Endothelial cell of umbilical vein (primary cell): Measurements from ENCODE around the gene IRX5. TPM values are rescaled to one million over a fixed set of nuclear protein-coding genes. Genes with fewer than 3 reads are reported as not detected.

ENCODE experiments used
- BruUV-seq: library from RNA; stranded (reverse); fragments of 400-500 nt; replicated peaks from 2 replicates; lab custom pipeline; 2021; lab: Mats Ljungman, UMichigan
- CTCF ChIA-PET: fragments of 300-600, 350-600 bp; sonication (Branson Sonifier 250); formaldehyde crosslinking; loops from one replicate; lab custom pipeline; 2021; ENCODE audit warnings: antibody characterized with exemption, inconsistent platforms; lab: Charles Lee
- POLR2A ChIA-PET: fragments of 300-600, 350-600 bp; sonication (Branson Sonifier 250); formaldehyde crosslinking; loops from one replicate; lab custom pipeline; 2021; ENCODE audit warnings: antibody characterized with exemption, inconsistent platforms; lab: Charles Lee
- DNase-seq: peaks from one replicate; pipeline ENCODE4 v3.0.0-alpha.2; 2011; ENCODE audit warnings: low read depth, low spot score
- FAIRE-seq: peaks from 2 replicates; lab custom pipeline; 2011; peaks lifted over from hg19 to GRCh38; lab: Jason Lieb, UNC
- H2AFZ ChIP-seq: 2 replicates; pipeline ENCODE4 v1.6.0; 2012; ENCODE audit warnings: low read depth, low read length, control low read depth, inconsistent platforms
- H3K27ac ChIP-seq: 2 replicates; pipeline ENCODE4 v1.5.1; 2011; ENCODE audit warnings: low read depth, mild to moderate bottlenecking, control low read depth, low read length, moderate library complexity; ENCODE audit not compliant: insufficient read depth
- H3K27me3 ChIP-seq, 2 experiments: 2 replicates each; pipeline versions ENCODE4 v1.6.0 to v1.6.1; 2011; ENCODE audit warnings: low read length in 2 of 2, mixed read lengths in 1 of 2; ENCODE audit not compliant: control insufficient read depth in 2 of 2, insufficient read depth in 2 of 2
- H3K36me3 ChIP-seq, 2 experiments: 2 replicates in 1 of 2; 3 replicates in 1 of 2; pipeline ENCODE4 v1.5.1; 2011; ENCODE audit warnings: low read length in 2 of 2, mild to moderate bottlenecking in 1 of 2, moderate library complexity in 1 of 2; ENCODE audit not compliant: control insufficient read depth in 2 of 2, insufficient read depth in 2 of 2; ENCODE audit errors: extremely low read depth in 1 of 2
- H3K4me1 ChIP-seq: 3 replicates; pipeline ENCODE4 v1.5.1; 2011; ENCODE audit warnings: mild to moderate bottlenecking, low read length; ENCODE audit not compliant: control insufficient read depth, insufficient read depth; ENCODE audit errors: extremely low read depth
- H3K4me2 ChIP-seq: 2 replicates; pipeline ENCODE4 v1.6.1; 2011; ENCODE audit warnings: low read length, control low read depth, mixed read lengths; ENCODE audit not compliant: insufficient read depth
- H3K4me3 ChIP-seq, 3 experiments: fragments of 200-600 bp in 1 of 3; sonication (generic), shearing (Covaris generic) in 1 of 3; replicated peaks in 1 of 3; 2 replicates each; pipeline ENCODE4 v1.5.1; 2011 to 2016; ENCODE audit warnings: control low read depth in 3 of 3, low read length in 3 of 3, mild to moderate bottlenecking in 2 of 3, inconsistent platforms in 1 of 3, low read depth in 1 of 3, moderate library complexity in 1 of 3; ENCODE audit not compliant: insufficient read depth in 1 of 3
- H3K79me2 ChIP-seq: 2 replicates; pipeline ENCODE4 v1.6.0; 2012; ENCODE audit warnings: low read length, inconsistent platforms; ENCODE audit not compliant: control insufficient read depth, insufficient read depth
- H3K9ac ChIP-seq: replicated peaks from 2 replicates; pipeline ENCODE3; 2011; ENCODE audit warnings: low read length, control low read depth; ENCODE audit not compliant: insufficient read depth; ENCODE audit errors: extremely low read depth
- H3K9me1 ChIP-seq: replicated peaks from 3 replicates; pipeline ENCODE4 v1.6.0; 2011; ENCODE audit warnings: mild to moderate bottlenecking, low read length; ENCODE audit not compliant: control insufficient read depth, insufficient read depth; ENCODE audit errors: extremely low read depth
- H3K9me3 ChIP-seq: replicated peaks from 2 replicates; pipeline ENCODE4 v1.5.1; 2012; ENCODE audit warnings: low read length, inconsistent platforms; ENCODE audit not compliant: control insufficient read depth, insufficient read depth
- H4K20me1 ChIP-seq: replicated peaks from 2 replicates; pipeline ENCODE3; 2011; ENCODE audit warnings: mild to moderate bottlenecking, low read length; ENCODE audit not compliant: control insufficient read depth, insufficient read depth; ENCODE audit errors: extremely low read depth
- EZH2 ChIP-seq: IDR thresholded peaks from 2 replicates; pipeline ENCODE4 v1.6.1; 2012; ENCODE audit warnings: borderline replicate concordance, low read depth, mild to moderate bottlenecking, moderate library complexity, low read length, inconsistent platforms; ENCODE audit not compliant: severe bottlenecking
- FOS ChIP-seq: IDR thresholded peaks from 2 replicates; pipeline ENCODE4 v1.6.1; 2011; ENCODE audit warnings: mild to moderate bottlenecking, low read length, moderate library complexity, borderline replicate concordance; ENCODE audit not compliant: insufficient read depth
- GATA2 ChIP-seq: IDR thresholded peaks from 2 replicates; pipeline ENCODE4 v1.7.0; 2011; ENCODE audit warnings: low read depth, mild to moderate bottlenecking, moderate library complexity, mixed read lengths, low read length; ENCODE audit not compliant: insufficient read length, insufficient read depth
- JUN ChIP-seq: IDR thresholded peaks from 2 replicates; pipeline ENCODE4 v1.6.1; 2011; ENCODE audit warnings: borderline replicate concordance, low read depth; ENCODE audit not compliant: insufficient read length, insufficient read depth
- MYC ChIP-seq: IDR thresholded peaks from one replicate; pipeline ENCODE4 v1.6.1; 2011; ENCODE audit warnings: mild to moderate bottlenecking, low read depth, low read length
- POLR2A ChIP-seq: IDR thresholded peaks from 2 replicates; pipeline ENCODE4 v1.6.1; 2012; ENCODE audit warnings: low read depth, mild to moderate bottlenecking, control low read depth, low read length
- POLR2AphosphoS5 ChIP-seq: IDR thresholded peaks from 2 replicates; pipeline ENCODE4 v1.6.1; 2012; ENCODE audit warnings: low read depth, mild to moderate bottlenecking, control low read depth, low read length, moderate library complexity; ENCODE audit not compliant: insufficient read depth
- dilution Hi-C: fragments of 300-500 bp; cut with MboI; formaldehyde crosslinking; loops from one replicate; pipeline ENCODE4 v1.15.0; 2019; ENCODE audit warnings: low sequenced_read_pairs; ENCODE audit not compliant: extremely low pct_ligation_motif_present
- intact Hi-C: fragments of 100-400 bp; cut with micrococcal nuclease; formaldehyde crosslinking; loops from one replicate; pipeline ENCODE4 v1.10.0; 2022
- polyA plus RNA-seq, 4 experiments: library from polyadenylated mRNA; depleted of rRNA in 3 of 4; stranded (reverse) in 3 of 4; unstranded in 1 of 4; fragments of >200 nt; gene quantifications; 2 replicates each; pipeline versions ENCODE4 v1.2.1 to v1.2.3, GENCODE V29; 2011 to 2012; ENCODE audit warnings: missing spikeins in 1 of 4
- total RNA-seq: library from RNA; stranded (reverse); gene quantifications from 2 replicates; pipeline ENCODE4 v1.2.3, GENCODE V29; 2021
- TF ChIP-seq, protein P1 (sequence below), 2 donors: IDR thresholded peaks; 1 replicate in 1 of 2; 2 replicates in 1 of 2; pipeline ENCODE4 v1.5.1; 2011; ENCODE audit warnings: low read length in 2 of 2, mild to moderate bottlenecking in 2 of 2, moderate library complexity in 2 of 2, control low read depth in 1 of 2, inconsistent platforms in 1 of 2, low read depth in 1 of 2; ENCODE audit not compliant: insufficient read depth in 1 of 2; ENCODE audit errors: extremely low read depth in 1 of 2
- TF ChIP-seq, protein P2 (sequence below): IDR thresholded peaks from 2 replicates; pipeline ENCODE4 v1.6.1; 2011; ENCODE audit not compliant: insufficient read depth, insufficient read length

The IRX5 gene
- total and polyA plus RNA-seq, 2 donors (not counting 3 experiments of a cell fraction or from before 2014, with no cell fraction given), result not detected

DNA sequence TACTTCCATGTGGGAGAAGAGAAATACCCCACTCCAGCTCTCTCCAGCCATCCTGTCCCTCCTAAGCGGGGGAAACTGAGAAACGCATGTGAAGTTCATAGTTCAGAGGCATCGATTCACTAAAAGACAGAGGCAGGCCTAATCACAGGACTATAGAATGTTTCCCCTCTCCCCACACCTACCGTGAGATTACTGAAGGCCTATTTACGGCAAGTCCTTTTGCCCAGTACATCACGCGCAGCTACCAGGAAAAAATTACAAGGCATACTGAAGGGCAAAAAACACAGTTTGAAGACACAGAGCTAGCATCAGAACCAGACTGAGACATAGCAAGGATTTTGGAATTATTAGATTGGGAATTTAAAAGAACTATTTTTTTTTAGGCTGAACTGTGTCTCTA lies 29.1 kb upstream of the IRX5 start:
- Histone ChIP-seq H3K4me2 (no peak overlapping the region), H3K27me3 (no peaks in the 10 kb centered on the region), H3K4me1 (no peaks in the 10 kb centered on the region), H3K27ac (no peak overlapping the region), H3K79me2 (no peaks in the 10 kb centered on the region), H3K9me1 (no peaks in the 10 kb centered on the region), H3K9me3 (no peaks in the 10 kb centered on the region), H2AFZ (no peak overlapping the region), H4K20me1 (no peaks in the 10 kb centered on the region), H3K9ac (no peak overlapping the region), H3K4me3 (no peak overlapping the region), H3K36me3 (no peaks in the 10 kb centered on the region)
- no peak for FAIRE-seq
- dilution Hi-C loops, result no loop called here
- POLR2A ChIA-PET, result no interaction called here
- intact Hi-C loops, result no loop called here
- no peak for DNase-seq
- CTCF ChIA-PET, result no interaction called here
- no TSS peak for BruUV-seq
- TF ChIP-seq, protein P1, sequence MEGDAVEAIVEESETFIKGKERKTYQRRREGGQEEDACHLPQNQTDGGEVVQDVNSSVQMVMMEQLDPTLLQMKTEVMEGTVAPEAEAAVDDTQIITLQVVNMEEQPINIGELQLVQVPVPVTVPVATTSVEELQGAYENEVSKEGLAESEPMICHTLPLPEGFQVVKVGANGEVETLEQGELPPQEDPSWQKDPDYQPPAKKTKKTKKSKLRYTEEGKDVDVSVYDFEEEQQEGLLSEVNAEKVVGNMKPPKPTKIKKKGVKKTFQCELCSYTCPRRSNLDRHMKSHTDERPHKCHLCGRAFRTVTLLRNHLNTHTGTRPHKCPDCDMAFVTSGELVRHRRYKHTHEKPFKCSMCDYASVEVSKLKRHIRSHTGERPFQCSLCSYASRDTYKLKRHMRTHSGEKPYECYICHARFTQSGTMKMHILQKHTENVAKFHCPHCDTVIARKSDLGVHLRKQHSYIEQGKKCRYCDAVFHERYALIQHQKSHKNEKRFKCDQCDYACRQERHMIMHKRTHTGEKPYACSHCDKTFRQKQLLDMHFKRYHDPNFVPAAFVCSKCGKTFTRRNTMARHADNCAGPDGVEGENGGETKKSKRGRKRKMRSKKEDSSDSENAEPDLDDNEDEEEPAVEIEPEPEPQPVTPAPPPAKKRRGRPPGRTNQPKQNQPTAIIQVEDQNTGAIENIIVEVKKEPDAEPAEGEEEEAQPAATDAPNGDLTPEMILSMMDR (IDR thresholded peaks at IDR 0.05; ENCODE audit: extremely low read depth in 1 of 2, insufficient read depth in 1 of 2, low read depth in 1 of 2, low read length in 2 of 2), result no peak
- TF ChIP-seq JUN (no peak), FOS (no peak), POLR2A (no peak), POLR2AphosphoS5 (no peak), MYC (no peak), EZH2 (no peak), GATA2 (no peak)
- TF ChIP-seq, protein P2, sequence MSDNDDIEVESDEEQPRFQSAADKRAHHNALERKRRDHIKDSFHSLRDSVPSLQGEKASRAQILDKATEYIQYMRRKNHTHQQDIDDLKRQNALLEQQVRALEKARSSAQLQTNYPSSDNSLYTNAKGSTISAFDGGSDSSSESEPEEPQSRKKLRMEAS, result no peak
